Measurements from ENCODE around the gene LONP2. TPM values are rescaled to one million over a fixed set of nuclear protein-coding genes. Genes with fewer than 3 reads are reported as not detected.
"Not testable (repeated sequence)": the region's sequence is repeated elsewhere in the genome, so short reads cannot be mapped to it uniquely, and the experiment has no call there.

LONP2 gene
- total RNA-seq, 1 donor = 79.9 TPM

GRCh38 chr16:48295488-48296281 is 51.6 kb downstream of the LONP2 start:
- TF ChIP-seq CTCF (IDR thresholded peaks at IDR 0.05; ENCODE audit: insufficient read depth, low read depth, low read length) = no peak
- H3K4me3 ChIP-seq (ENCODE audit: low read depth, low read length) = no peak overlapping the region
- no peak for DNase-seq (ENCODE audit: low read depth)

GRCh38 chr16:48299471-48299870 is 55.4 kb downstream of the LONP2 start:
- no peak overlapping the region for H3K4me3 ChIP-seq (ENCODE audit: low read depth, low read length)
- no peak for TF ChIP-seq CTCF (IDR thresholded peaks at IDR 0.05; ENCODE audit: insufficient read depth, low read depth, low read length)
- DNase-seq (ENCODE audit: low read depth) = no peak

GRCh38 chr16:48300391-48300856 is 56.3 kb downstream of the LONP2 start:
- no peak overlapping the region for H3K4me3 ChIP-seq (ENCODE audit: low read depth, low read length)
- peak; percentile 89 for DNase-seq (ENCODE audit: low read depth)
- no peak for TF ChIP-seq CTCF (IDR thresholded peaks at IDR 0.05; ENCODE audit: insufficient read depth, low read depth, low read length)

GRCh38 chr16:48308535-48308934 is 64.4 kb downstream of the LONP2 start:
- no peak for TF ChIP-seq CTCF (IDR thresholded peaks at IDR 0.05; ENCODE audit: insufficient read depth, low read depth, low read length)
- DNase-seq (ENCODE audit: low read depth) = no peak
- no peak overlapping the region for H3K4me3 ChIP-seq (ENCODE audit: low read depth, low read length)

GRCh38 chr16:48310908-48311641 is 67.0 kb downstream of the LONP2 start:
- H3K4me3 ChIP-seq (ENCODE audit: low read depth, low read length) = no peak overlapping the region
- DNase-seq (ENCODE audit: low read depth) = no peak
- TF ChIP-seq CTCF (IDR thresholded peaks at IDR 0.05; ENCODE audit: insufficient read depth, low read depth, low read length) = no peak

GRCh38 chr16:48313905-48314304 is 69.8 kb downstream of the LONP2 start:
- not testable (repeated sequence) for DNase-seq (ENCODE audit: low read depth)

GRCh38 chr16:48317026-48317425 is 72.9 kb downstream of the LONP2 start:
- H3K4me3 ChIP-seq (ENCODE audit: low read depth, low read length) = no peak overlapping the region
- no peak for DNase-seq (ENCODE audit: low read depth)

More at GRCh38 chr16:48313905-48314304, 69.8 kb downstream of the LONP2 start:
- not testable (repeated sequence) for H3K4me3 ChIP-seq (ENCODE audit: low read depth, low read length)

More at GRCh38 chr16:48317026-48317425, 72.9 kb downstream of the LONP2 start:
- no peak for TF ChIP-seq CTCF (IDR thresholded peaks at IDR 0.05; ENCODE audit: insufficient read depth, low read depth, low read length)
